ENCODE measurements around the gene FHIT. TPM values are rescaled to one million over a fixed set of nuclear protein-coding genes. Genes with fewer than 3 reads are reported as not detected.

FHIT gene
- total and polyA plus RNA-seq, 2 of the 4 experiments (the other 2 are of a cell fraction) = 0.07 TPM; not detected in 1

GRCh38 chr3:60659098-60659497 is 592.2 kb downstream of the FHIT start:
- Histone ChIP-seq H4K20me1 (ENCODE audit: insufficient read depth, low read length) (no peaks in the 10 kb centered on the region), H3K4me3 (ENCODE audit: insufficient read depth, low read depth, low read length) (no peak overlapping the region), H2BK120ac (ENCODE audit: low read depth, low read length) (no peak overlapping the region), H3K9ac (ENCODE audit: low read depth, low read length) (no peak overlapping the region), H3K4ac (ENCODE audit: low read depth, low read length) (no peak overlapping the region), H2BK5ac (ENCODE audit: low read depth, low read length, poor library complexity, severe bottlenecking) (no peak overlapping the region), H3K9me1 (ENCODE audit: insufficient read depth, low read length) (no peaks in the 10 kb centered on the region), H2AK5ac (ENCODE audit: low read depth, low read length) (no peak overlapping the region), H3K27me3 (ENCODE audit: control insufficient read depth, insufficient read depth, low read length) (no peaks in the 10 kb centered on the region), H4K8ac (ENCODE audit: low read depth in 2 of 2, low read length in 2 of 2) (no peak overlapping the region), H3K23ac (ENCODE audit: low read depth, low read length) (no peak overlapping the region), H3K56ac (ENCODE audit: extremely low read depth, insufficient read depth, low read length) (no peak overlapping the region), H2AFZ (replicated peaks; ENCODE audit: low read length, poor library complexity) (no peak overlapping the region), H3K27ac (ENCODE audit: insufficient read depth, low read length) (no peak overlapping the region), H4K91ac (ENCODE audit: insufficient read depth, low read depth, low read length) (no peak overlapping the region), H2BK15ac (ENCODE audit: low read depth, low read length) (no peak overlapping the region), H2AK9ac (replicated peaks; ENCODE audit: low read depth, low read length, poor library complexity) (no peak overlapping the region), H3K4me2 (ENCODE audit: low read depth, low read length) (no peak overlapping the region), H2BK20ac (ENCODE audit: low read depth, low read length) (no peak overlapping the region), H3K18ac (ENCODE audit: low read depth, low read length) (no peak overlapping the region), H3K9me3 (ENCODE audit: control insufficient read depth, insufficient read depth, low read length) (no peaks in the 10 kb centered on the region), H3K4me1 (ENCODE audit: control insufficient read depth, insufficient read depth, low read length) (no peaks in the 10 kb centered on the region), H3K36me3 (ENCODE audit: control insufficient read depth, insufficient read depth, low read length) (no peaks in the 10 kb centered on the region), H3K14ac (replicated peaks; ENCODE audit: low read depth, low read length) (no peak overlapping the region), H4K5ac (ENCODE audit: low read depth, low read length) (no peak overlapping the region), H3K79me1 (ENCODE audit: low read depth in 1 of 2, low read length in 2 of 2) (no peaks in the 10 kb centered on the region)
- DNase-seq (no peak), ATAC-seq (ENCODE audit: low read depth) (no peak)
- in situ Hi-C loops (cut with MboI; ENCODE audit: low sequenced_read_pairs) = no loop called here
- intact Hi-C loops (cut with micrococcal nuclease) = no loop called here
- no peak for TF ChIP-seq BHLHE40 (IDR thresholded peaks at IDR 0.05; ENCODE audit: low read depth, low read length)
- no peak for TF ChIP-seq RFX5 (IDR thresholded peaks at IDR 0.05; ENCODE audit: low read depth, low read length)
- TF ChIP-seq CTCF (conservative IDR thresholded peaks at IDR 0.05; ENCODE audit: low read depth, low read length) = no peak
- no peak for TF ChIP-seq CHD1 (IDR thresholded peaks at IDR 0.05; ENCODE audit: low read depth, low read length)
- no peak for TF ChIP-seq CEBPB (IDR thresholded peaks at IDR 0.05; ENCODE audit: low read depth, low read length)
- no peak for TF ChIP-seq RCOR1 (IDR thresholded peaks at IDR 0.05; ENCODE audit: insufficient replicate concordance, low read length)
- POLR2A ChIA-PET (ENCODE audit: unreplicated experiment) = no interaction called here
- BruUV-seq (replicated peaks) = no TSS peak
- dilution Hi-C loops (cut with HindIII; ENCODE audit: low sequenced_read_pairs, unreplicated experiment) = no loop called here
- no CpG with 5 or more reads among the region's 1 CpG for WGBS, 2 experiments (ENCODE audit: extremely low coverage in 2 of 2, insufficient read length in 1 of 2)
- CTCF ChIA-PET = no interaction called here
